ES-I3 (cell line): Measurements from ENCODE around the gene KAT2B.

Source experiments
- H3K36me3 ChIP-seq: 2 replicates; pipeline ENCODE4 v1.6.1; 2013; ENCODE audit warnings: mild to moderate bottlenecking, low read length, control low read depth, moderate library complexity; ENCODE audit not compliant: insufficient read depth
- H3K4me1 ChIP-seq: 2 replicates; pipeline ENCODE4 v1.6.1; 2013; ENCODE audit warnings: mild to moderate bottlenecking, control low read depth, low read length; ENCODE audit not compliant: insufficient read depth
- H3K9ac ChIP-seq: 2 replicates; pipeline ENCODE4 v1.6.1; 2013; ENCODE audit warnings: low read depth, mild to moderate bottlenecking, low read length, moderate library complexity
- H3K9me3 ChIP-seq: 2 replicates; pipeline ENCODE4 v1.6.1; 2013; ENCODE audit warnings: mild to moderate bottlenecking, low read length, moderate library complexity; ENCODE audit not compliant: control insufficient read depth, insufficient read depth

KAT2B gene

GRCh38 chr3:20141851-20142250, 101.6 kb downstream of the KAT2B start:
- Histone ChIP-seq H3K36me3 (no peaks in the 10 kb centered on the region), H3K4me1 (peaks cover 7% of the 10 kb centered on the region), H3K9ac (no peak overlapping the region; the same call in 1 of the 2 replicates), H3K9me3 (no peaks in the 10 kb centered on the region)

DNA sequence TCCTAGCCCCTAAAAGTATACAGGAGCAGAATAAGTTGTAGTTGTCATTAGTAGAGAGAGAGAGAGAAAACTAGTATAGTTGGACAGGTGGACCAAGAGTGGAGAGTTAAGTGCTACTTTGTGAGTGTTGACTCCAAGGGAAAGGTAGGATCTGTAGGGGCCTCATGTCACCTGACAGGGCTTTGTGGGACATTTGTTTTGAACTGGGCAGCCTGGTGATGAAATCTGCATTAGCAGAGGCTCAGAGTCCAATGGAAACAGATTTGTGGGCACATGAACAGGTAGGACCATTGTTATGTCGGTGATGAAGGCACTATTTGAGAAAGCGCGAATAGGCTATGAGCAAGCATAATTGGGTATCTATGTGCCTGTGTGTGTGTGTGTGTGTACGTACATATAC, 102.3 kb downstream of the KAT2B start:
- no peak overlapping the region for H3K9ac ChIP-seq
- no peaks in the 10 kb centered on the region for H3K36me3 ChIP-seq
- H3K4me1 ChIP-seq = peaks cover 7% of the 10 kb centered on the region
- H3K9me3 ChIP-seq = no peaks in the 10 kb centered on the region

DNA sequence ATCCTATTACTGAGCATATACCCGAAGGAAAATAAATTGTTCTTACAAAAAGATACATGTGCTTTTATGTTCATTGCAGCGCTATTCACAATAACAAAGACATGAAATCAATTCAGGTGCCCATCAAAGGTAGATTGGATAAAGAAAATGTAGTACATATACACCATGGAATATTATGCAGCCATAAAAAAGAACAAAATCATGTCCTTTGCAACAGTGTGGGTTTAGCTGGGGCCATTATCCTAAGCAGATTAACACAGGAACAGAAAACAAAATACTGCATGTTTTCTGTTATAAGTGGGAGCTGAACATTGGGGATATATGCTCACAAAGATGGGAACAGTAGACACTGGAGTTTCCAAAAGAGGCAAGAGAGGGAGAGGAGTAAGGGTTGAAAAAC, 103.3 kb downstream of the KAT2B start:
- no peaks in the 10 kb centered on the region for H3K36me3 ChIP-seq
- H3K9ac ChIP-seq = no peak overlapping the region
- peaks cover 7% of the 10 kb centered on the region for H3K4me1 ChIP-seq
- no peaks in the 10 kb centered on the region for H3K9me3 ChIP-seq

DNA sequence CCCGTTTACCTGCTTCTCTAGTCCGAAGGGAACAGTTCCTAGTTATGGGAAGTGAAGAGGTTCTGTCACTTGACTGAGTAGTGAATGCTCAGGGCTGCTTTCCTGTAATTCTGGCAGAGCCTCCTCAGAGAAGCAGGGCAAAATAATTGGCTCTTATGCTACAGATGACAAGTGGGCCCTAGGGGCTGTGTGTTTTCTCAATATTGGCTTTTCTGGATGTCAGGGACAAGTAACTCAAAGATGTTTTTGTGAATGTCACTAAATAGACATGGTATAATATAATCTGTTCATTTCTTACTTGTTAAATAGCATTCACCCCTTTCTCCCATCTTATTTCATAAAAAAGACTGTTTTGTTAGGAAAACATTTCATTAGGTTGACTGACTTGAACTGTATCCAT, 105.6 kb downstream of the KAT2B start:
- H3K36me3 ChIP-seq = no peaks in the 10 kb centered on the region
- no peak overlapping the region for H3K9ac ChIP-seq
- H3K4me1 ChIP-seq = peaks cover 7% of the 10 kb centered on the region
- H3K9me3 ChIP-seq = no peaks in the 10 kb centered on the region

- Histone ChIP-seq H3K9me3 (no peaks in the 10 kb centered on the region), H3K9ac (no peak overlapping the region), H3K36me3 (no peaks in the 10 kb centered on the region)
Observed at GRCh38 chr3:20146301-20146700, 106.1 kb downstream of the KAT2B start.

DNA sequence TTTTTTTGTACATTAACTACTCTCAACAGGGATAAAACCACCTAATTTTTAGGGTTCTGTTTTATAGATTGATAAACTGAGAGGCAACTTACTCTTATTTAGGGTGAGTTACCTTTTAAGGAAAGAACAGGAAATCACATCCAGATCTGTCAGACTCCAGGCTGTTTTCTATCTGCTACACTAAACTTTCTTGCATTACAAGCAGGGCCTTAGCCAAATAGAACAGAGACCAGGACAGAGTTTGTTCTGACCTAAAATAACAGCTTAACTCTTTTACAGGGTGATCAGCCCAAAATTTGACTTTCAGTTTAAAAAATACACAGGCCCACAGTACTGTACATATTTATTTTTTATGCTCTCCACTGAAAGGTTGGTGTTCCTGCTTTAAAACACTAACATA, 107.1 kb downstream of the KAT2B start:
- Histone ChIP-seq H3K9ac (no peak overlapping the region), H3K36me3 (no peaks in the 10 kb centered on the region), H3K9me3 (no peaks in the 10 kb centered on the region), H3K4me1 (no peaks in the 10 kb centered on the region)

More at GRCh38 chr3:20146301-20146700, 106.1 kb downstream of the KAT2B start:
- peaks cover 6% of the 10 kb centered on the region for H3K4me1 ChIP-seq

GRCh38 chr3:20148466-20148865, 108.2 kb downstream of the KAT2B start:
- Histone ChIP-seq H3K4me1 (no peaks in the 10 kb centered on the region), H3K9me3 (no peaks in the 10 kb centered on the region), H3K36me3 (no peaks in the 10 kb centered on the region), H3K9ac (no peak overlapping the region)

GRCh38 chr3:20154078-20154477, 113.8 kb downstream of the KAT2B start:
- no peak overlapping the region for H3K9ac ChIP-seq
- no peaks in the 10 kb centered on the region for H3K9me3 ChIP-seq
- H3K36me3 ChIP-seq = no peaks in the 10 kb centered on the region; the same call in 1 of the 2 replicates
- H3K4me1 ChIP-seq = no peaks in the 10 kb centered on the region

DNA sequence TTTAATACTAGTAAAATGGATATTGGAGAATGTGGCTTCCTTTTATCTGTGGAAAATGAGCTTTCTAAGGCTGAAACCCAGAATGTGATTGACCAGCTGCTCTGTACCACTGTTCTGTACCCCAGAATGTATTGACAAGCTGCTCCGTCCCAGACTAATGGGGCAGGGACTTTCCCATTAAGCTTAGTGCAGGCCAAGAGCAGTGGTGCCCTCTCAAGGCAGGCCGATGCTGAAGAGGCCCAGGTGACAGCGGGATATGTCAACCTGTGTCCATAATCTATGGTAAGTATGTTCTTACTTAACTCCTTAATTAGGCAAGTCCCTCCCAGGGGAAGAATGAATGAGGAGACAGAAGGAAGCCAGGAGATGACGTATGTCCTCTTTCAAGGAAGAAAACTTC, 114.7 kb downstream of the KAT2B start:
- Histone ChIP-seq H3K9me3 (no peaks in the 10 kb centered on the region), H3K9ac (no peak overlapping the region), H3K4me1 (no peaks in the 10 kb centered on the region), H3K36me3 (peaks cover 3% of the 10 kb centered on the region; the same call in 1 of the 2 replicates)

DNA sequence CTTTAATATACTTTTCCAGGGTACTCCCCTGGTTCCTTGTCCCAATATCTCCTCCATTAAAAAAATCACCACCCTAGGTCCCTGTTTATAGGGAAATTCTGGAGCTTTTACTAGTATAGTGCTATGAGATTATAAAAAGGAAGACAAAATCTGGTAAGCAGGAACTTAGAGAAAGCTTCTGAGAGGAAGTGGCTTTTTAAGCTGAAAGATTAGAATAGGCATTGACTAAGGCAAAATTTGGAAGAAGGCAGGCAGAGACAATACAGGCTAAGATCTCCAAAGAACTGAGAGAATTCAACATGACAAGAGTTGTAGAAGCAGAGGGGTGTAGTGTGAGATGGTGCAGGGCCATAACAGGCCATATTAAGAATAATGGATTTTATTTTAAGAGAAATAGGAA, 120.0 kb downstream of the KAT2B start:
- H3K4me1 ChIP-seq = no peaks in the 10 kb centered on the region
- H3K36me3 ChIP-seq = peaks cover 17% of the 10 kb centered on the region
- H3K9ac ChIP-seq = no peak overlapping the region
- no peaks in the 10 kb centered on the region for H3K9me3 ChIP-seq

DNA sequence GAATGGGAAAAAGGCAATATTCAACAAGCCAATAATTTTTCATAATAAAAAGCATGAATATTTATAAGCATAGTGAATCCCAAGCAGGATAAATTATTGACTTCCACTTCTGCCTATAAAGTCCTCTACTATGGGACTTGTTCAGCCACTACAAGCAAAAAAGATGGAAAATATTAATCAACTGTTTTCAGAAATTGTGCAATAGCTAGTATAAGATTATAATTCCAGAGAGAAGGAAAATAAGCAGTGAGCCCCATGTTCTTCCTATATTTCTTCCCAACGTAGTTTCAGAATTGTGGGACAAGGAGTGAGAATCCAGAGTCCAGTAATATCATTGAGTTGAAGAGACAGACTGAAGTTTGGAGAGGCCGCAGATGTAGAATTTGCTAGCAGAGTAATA, 121.5 kb downstream of the KAT2B start:
- Histone ChIP-seq H3K9ac (no peak overlapping the region), H3K9me3 (no peaks in the 10 kb centered on the region), H3K36me3 (peaks cover 17% of the 10 kb centered on the region), H3K4me1 (no peaks in the 10 kb centered on the region)

DNA sequence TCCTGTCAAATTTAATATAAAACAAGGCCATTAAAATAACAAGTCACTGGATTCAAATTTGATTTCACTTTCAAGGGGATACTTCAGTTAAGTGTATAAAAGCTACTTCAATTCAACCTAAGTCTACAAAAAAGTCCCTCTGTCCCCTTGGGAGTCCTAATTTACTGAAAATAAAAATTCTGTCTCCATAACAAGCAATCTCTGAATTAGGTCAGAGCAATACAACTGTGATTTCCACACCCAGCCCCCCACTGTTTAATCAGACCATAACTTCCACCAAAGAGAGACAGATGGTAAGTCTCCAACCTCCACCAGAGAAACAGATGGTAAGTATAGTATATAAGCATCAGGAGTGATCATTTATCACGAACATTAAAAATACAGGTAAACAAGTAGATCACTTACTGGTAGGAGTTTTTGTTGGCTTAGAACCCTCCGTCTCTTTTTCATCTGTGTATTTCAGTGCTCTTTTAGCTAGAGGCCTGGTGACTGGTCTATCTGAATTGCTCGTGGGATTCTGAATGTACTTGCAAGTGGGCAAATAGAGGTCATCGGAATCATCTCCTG, 133.7 kb downstream of the KAT2B start:
- H3K9me3 ChIP-seq = no peaks in the 10 kb centered on the region
- no peak overlapping the region for H3K9ac ChIP-seq
- peaks cover 10% of the 10 kb centered on the region for H3K36me3 ChIP-seq
- H3K4me1 ChIP-seq = no peaks in the 10 kb centered on the region

GRCh38 chr3:20181276-20181675, 141.0 kb downstream of the KAT2B start:
- H3K9me3 ChIP-seq = no peaks in the 10 kb centered on the region
- peaks cover 26% of the 10 kb centered on the region for H3K36me3 ChIP-seq

GRCh38 chr3:20182206-20182605, 142.0 kb downstream of the KAT2B start:
- Histone ChIP-seq H3K9ac (no peak overlapping the region), H3K9me3 (no peaks in the 10 kb centered on the region), H3K4me1 (0 out of 2 replicates have a peak, but pooled peaks cover under 1% of the 10 kb centered on the region), H3K36me3 (peaks cover 26% of the 10 kb centered on the region)

More at GRCh38 chr3:20181276-20181675, 141.0 kb downstream of the KAT2B start:
- no peaks in the 10 kb centered on the region for H3K4me1 ChIP-seq
- no peak overlapping the region for H3K9ac ChIP-seq

- peaks cover 5% of the 10 kb centered on the region; the same call in 1 of the 2 replicates for H3K4me1 ChIP-seq
Observed at GRCh38 chr3:20185331-20185678, 145.1 kb downstream of the KAT2B start.

More at GRCh38 chr3:20185331-20185678, 145.1 kb downstream of the KAT2B start:
- Histone ChIP-seq H3K9ac (peak overlapping the region; percentile 91), H3K36me3 (peaks cover 14% of the 10 kb centered on the region), H3K9me3 (no peaks in the 10 kb centered on the region)
